ENCODE data around the gene GTPBP8. TPM values are rescaled to one million over a fixed set of nuclear protein-coding genes. Genes with fewer than 3 reads are reported as not detected.

GTPBP8 gene
- 10 to 100 TPM; 37.7 to 50.7 TPM for total RNA-seq
- polyA plus RNA-seq (ENCODE audit: insufficient read depth, low read depth, low replicate concordance), result 39.3 TPM
- long read RNA-seq, donor 1, transcript GTPBP8-203 (6 exons, 1,360 nt), result major isoform, 16 of 22 reads
- long read RNA-seq, donor 1, partial matches to known transcripts, result 0 of 22 reads
- long read RNA-seq, donor 1, other reads (novel, unspliced or antisense), result 0 of 22 reads
- long read RNA-seq, donor 2, transcript GTPBP8-203 (6 exons, 1,360 nt), result major isoform, 7 of 10 reads
- long read RNA-seq, donor 2, partial matches to known transcripts, result 0 of 10 reads
- long read RNA-seq, donor 2, other reads (novel, unspliced or antisense), result 0 of 10 reads

DNA sequence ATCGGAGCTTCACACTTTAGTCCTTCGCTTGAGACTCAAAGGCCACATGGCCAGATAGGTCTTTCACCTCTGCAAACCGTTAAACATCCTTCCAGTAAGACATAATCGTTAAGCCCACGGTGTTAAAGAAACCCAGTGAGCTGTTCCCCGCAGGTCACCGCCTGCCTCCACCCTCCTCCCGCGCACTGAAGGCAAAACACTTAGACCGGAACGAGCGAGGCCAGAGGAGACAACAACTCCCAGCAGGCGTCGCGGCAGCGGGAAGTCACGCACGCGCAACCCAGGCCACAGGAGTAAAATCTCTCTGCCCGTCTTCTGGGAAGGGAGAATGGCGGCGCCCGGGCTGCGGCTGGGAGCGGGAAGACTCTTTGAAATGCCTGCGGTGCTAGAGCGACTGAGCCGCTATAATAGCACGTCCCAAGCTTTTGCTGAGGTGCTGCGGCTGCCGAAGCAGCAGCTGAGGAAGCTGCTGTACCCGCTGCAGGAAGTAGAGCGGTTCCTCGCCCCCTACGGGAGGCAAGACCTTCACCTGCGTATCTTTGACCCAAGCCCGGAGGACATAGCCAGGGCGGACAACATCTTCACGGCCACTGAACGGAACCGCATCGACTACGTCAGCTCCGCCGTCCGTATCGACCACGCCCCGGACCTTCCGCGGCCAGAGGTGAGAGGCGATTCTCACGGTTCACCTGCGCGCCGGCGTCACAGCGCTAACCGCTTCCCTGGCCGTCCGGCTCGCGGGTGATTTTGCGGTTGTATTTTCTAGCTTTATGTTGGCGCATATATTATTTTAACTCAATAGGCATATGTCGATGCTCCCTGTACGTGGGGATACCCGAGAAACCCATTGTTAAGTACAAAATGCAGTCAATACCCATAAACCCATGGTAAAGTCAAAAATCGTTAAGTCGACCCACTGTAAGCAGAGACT, at the start of gene GTPBP8:
GTPBP8 (plus strand) TSS at position 313 of the 931 bp plus-strand sequence; CDS start at position 329, 16 bp downstream.
- peak; percentile 95 for DNase-seq
- TF ChIP-seq, protein P1, sequence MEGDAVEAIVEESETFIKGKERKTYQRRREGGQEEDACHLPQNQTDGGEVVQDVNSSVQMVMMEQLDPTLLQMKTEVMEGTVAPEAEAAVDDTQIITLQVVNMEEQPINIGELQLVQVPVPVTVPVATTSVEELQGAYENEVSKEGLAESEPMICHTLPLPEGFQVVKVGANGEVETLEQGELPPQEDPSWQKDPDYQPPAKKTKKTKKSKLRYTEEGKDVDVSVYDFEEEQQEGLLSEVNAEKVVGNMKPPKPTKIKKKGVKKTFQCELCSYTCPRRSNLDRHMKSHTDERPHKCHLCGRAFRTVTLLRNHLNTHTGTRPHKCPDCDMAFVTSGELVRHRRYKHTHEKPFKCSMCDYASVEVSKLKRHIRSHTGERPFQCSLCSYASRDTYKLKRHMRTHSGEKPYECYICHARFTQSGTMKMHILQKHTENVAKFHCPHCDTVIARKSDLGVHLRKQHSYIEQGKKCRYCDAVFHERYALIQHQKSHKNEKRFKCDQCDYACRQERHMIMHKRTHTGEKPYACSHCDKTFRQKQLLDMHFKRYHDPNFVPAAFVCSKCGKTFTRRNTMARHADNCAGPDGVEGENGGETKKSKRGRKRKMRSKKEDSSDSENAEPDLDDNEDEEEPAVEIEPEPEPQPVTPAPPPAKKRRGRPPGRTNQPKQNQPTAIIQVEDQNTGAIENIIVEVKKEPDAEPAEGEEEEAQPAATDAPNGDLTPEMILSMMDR (IDR thresholded peaks at IDR 0.05), result peak in 1 of 3 experiments; percentile 7
- TF ChIP-seq POLR2A (IDR thresholded peaks at IDR 0.05), result peak; percentile 14
- WGBS, 2 donors, result 0% methylated on average over 41 to 62 of the region's 70 CpGs
- no peaks in the 10 kb centered on the region for H3K36me3 ChIP-seq (ENCODE audit: low read depth, missing control alignments)
- peak within 1 kb of the TSS; percentile 75 to 94 for H3K27ac ChIP-seq
- peak within 1 kb of the TSS; percentile 70 to 85 for H3K4me3 ChIP-seq
- H3K9me3 ChIP-seq, result no peaks in the 10 kb centered on the region
- intact Hi-C loops (cut with DNase I; ENCODE audit: low total_unique reads), result no loop called here
- H3K4me1 ChIP-seq, result peaks cover 3% of the 10 kb centered on the region
- H3K27me3 ChIP-seq, result no peaks in the 10 kb centered on the region

DNA sequence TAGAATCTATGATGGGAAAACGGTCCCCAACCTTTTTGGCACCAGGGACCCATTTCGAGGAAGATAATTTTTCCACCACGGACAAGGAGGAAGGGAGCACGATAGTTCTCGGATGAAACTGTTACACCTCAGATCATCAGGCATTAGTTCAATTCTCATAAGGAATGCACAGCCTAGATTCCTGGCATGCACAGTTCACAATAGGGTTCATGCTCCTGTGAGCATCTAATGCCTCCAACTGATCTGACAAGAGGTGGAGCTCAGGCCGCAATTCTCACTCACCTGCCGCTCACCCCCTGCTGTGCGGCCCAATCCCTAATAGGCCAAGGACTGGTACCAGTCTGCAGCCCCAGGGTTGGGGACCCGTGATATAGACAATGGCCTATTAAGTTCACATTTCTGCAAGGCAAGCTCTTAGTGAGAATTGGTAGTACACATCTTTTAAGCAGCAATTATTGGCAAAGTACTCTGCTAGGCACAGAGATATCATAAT, 42.4 kb upstream of the GTPBP8 start:
- Histone ChIP-seq H3K4me1 (no peaks in the 10 kb centered on the region), H3K27me3 (no peaks in the 10 kb centered on the region), H3K4me3 (no peak overlapping the region), H3K9me3 (no peaks in the 10 kb centered on the region), H3K36me3 (ENCODE audit: low read depth, missing control alignments) (no peaks in the 10 kb centered on the region), H3K27ac (no peak overlapping the region)
- DNase-seq, result no peak
- WGBS, 2 donors, result 72 to 79% methylated on average over 6 to 9 of the region's 9 CpGs
- TF ChIP-seq POLR2A (IDR thresholded peaks at IDR 0.05), result no peak
- intact Hi-C loops (cut with DNase I; ENCODE audit: low total_unique reads), result no loop called here

DNA sequence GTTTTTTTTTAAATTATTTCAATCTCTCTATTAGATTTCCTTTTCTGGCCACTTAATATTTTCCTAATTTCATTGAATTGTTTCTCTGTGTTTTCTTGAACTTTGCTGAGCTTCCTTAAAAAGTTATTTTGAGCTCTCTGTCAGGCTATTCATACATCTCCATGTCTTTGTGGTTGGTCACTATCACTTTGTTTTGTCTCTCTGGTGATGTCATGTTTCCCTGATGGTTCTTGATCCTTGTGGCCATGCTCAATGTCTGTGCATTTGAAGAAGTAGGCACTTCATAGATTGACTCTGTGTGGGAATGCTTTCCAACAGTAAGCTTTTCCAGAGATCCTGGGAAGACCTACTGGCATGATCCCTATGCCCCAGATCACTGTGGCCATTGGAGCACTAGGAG, 34.4 kb upstream of the GTPBP8 start:
- Histone ChIP-seq H3K36me3 (ENCODE audit: low read depth, missing control alignments) (no peaks in the 10 kb centered on the region), H3K4me3 (no peak overlapping the region), H3K27ac (no peak overlapping the region), H3K27me3 (no peaks in the 10 kb centered on the region), H3K9me3 (no peaks in the 10 kb centered on the region), H3K4me1 (no peaks in the 10 kb centered on the region)
- TF ChIP-seq, protein P1 (IDR thresholded peaks at IDR 0.05), result no peak
- TF ChIP-seq POLR2A (IDR thresholded peaks at IDR 0.05), result no peak
- intact Hi-C loops (cut with DNase I; ENCODE audit: low total_unique reads), result no loop called here
- DNase-seq, result no peak

DNA sequence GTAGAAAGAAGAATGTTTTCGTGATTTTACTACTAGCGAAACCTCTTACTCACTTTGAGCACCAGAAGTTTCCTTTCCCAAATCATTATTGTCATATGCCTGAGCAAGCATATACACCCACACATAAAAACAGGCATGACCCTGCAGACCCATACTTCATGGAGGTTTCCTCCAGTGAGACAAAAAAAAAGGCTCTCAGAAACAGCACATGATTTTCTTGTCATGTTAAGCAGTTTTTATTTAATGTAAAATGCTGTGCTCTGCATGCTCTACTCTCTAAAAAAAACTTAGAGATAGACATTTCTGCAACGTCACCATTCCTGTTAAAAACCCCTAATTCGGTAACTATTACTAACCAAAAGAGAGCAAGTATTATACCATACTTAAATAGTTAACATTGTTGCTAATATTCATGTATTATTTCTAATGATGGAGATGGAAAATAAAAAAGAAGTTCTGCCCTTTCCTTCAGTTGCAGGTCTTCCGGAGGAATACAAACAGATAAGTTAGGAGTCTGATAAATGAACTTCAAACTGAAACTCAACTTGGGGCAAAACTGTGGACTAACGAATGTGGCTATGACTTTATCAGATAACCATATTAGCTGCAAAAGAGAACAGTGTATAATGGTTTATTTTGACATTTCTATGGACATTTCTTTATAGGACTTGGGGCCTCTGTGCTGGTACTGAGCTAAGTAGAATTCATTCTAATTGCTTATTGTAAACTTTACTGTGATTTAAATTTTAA, 31.8 kb upstream of the GTPBP8 start:
- Histone ChIP-seq H3K4me3 (no peak overlapping the region), H3K36me3 (ENCODE audit: low read depth, missing control alignments) (no peaks in the 10 kb centered on the region), H3K27ac (no peak overlapping the region), H3K4me1 (no peaks in the 10 kb centered on the region), H3K27me3 (no peaks in the 10 kb centered on the region), H3K9me3 (no peaks in the 10 kb centered on the region)
- no peak for DNase-seq
- TF ChIP-seq POLR2A (IDR thresholded peaks at IDR 0.05), result no peak
- TF ChIP-seq, protein P1 (IDR thresholded peaks at IDR 0.05), result no peak
- WGBS, 2 donors, result 51 to 67% methylated on average over 6 of the region's 6 CpGs
- intact Hi-C loops (cut with DNase I; ENCODE audit: low total_unique reads), result no loop called here
